Measurements from ENCODE around the gene MAGI3.
"Not testable (repeated sequence)": the region's sequence is repeated elsewhere in the genome, so short reads cannot be mapped to it uniquely, and the experiment has no call there.

Gene MAGI3

DNA sequence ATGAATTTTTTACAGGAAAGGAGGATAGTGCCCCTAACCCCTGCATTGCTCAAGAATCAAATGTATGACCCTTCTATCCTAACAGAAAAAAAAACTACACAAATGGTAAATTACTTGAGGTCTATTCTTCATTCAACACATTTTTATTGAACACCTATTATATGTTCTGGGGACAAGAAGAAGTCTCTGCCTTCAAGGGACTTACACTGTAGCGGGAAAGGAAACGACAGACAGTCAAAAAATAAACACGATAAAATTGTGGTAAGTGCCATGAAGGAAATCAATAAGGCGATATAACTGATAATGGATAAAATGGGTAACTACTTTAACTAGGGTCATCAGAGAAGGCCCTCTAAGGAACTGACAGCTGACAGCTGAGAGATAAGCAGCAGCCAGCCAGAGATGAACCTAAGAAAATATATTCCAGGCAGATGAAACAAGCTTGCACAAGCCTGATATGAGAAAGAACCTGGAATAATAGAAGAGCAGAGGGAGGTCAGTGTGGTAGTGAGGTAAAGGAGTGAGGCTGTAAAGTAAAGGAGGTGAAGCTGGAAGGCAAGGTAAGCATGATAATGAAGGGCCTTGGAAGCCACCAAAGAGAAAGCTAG is 302.6 kb downstream of the MAGI3 start:
- DNase-seq (ENCODE audit: low spot score), result no peak

- DNase-seq (ENCODE audit: low spot score), result no peak
Measured at GRCh38 chr1:113694910-113695309, 304.6 kb downstream of the MAGI3 start.

DNA sequence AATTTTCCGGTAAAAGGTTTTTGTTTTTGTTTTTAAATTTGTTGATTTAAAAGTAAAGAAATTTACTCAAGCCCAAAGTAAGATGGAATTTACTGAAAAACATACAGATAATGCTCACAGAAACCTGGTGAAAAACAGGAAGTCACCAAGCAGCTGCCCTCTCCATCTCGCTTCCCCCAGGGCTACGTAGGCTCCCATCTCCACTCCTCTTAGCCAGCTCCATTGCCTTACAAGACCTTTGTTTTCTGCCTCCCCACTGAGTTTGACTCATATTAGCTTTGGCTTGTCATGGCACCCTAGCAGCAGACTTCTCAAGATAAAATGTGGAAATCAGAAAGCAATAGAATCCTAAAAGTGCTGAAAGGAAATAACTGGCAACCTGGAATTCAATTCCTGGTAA is 311.1 kb downstream of the MAGI3 start:
- DNase-seq (ENCODE audit: low spot score), result no peak

GRCh38 chr1:113714606-113715269 is 324.4 kb downstream of the MAGI3 start:
- DNase-seq (ENCODE audit: low spot score), result no peak

DNA sequence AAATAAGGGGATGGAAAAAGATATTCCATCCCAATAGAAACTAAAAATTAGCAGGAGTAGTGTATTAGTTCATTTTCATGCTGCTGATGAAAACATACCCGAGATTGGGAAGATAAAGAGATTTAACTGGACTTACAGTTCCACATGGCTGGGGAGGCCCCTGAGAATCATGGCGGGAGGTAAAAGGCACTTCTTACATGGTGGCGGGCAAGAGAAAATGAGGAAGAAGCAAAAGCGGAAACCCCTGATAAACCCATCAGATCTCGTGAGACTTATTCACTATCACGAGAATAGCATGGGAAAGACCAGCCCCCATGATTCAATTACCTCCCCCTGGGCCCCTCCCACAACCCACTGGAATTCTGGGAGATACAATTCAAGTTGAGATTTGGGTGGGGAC is 327.2 kb downstream of the MAGI3 start:
- DNase-seq (ENCODE audit: low spot score), result not testable (repeated sequence)

DNA sequence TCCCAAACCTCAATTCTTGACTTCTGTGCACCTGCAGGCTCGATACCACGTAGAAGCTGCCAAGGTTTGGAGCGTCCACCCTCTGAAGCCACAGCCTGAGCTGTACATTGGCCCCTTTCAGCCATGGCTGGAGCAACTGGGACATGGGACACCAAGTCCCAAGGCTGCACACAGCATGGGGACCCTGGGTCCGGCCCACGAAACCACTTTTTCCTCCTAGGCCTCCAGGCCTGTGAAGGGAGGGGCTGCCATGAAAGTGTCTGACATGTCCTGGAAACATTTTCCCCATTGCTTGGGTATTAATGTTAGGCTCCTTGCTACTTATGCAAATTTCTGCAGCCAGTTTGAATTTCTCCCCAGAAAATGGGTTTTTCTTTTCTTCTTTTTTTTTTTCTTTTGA is 328.3 kb downstream of the MAGI3 start:
- DNase-seq (ENCODE audit: low spot score), result not testable (repeated sequence)

DNA sequence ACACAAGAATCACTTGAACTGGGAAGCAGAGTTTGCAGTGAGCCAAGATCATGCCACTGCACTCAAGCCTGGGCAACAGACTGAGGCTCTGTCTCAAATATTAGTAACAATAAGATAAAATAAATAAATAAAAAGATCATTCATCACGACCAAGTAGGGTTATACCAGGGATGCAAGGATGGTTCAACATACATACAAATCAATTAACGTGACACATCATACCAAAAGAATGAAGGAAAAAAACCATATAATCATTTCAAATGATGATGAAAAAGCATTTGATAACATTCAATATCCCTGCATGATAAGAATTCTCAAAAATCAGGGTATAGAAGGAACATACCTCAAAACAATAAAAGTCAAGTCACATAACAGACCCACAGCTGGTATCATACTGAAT is 330.7 kb downstream of the MAGI3 start:
- no peak for DNase-seq (ENCODE audit: low spot score)

- no peak for DNase-seq (ENCODE audit: low spot score)
Measured at GRCh38 chr1:113732802-113733201, 342.5 kb downstream of the MAGI3 start.

GRCh38 chr1:113734357-113735055 is 344.2 kb downstream of the MAGI3 start:
- DNase-seq (ENCODE audit: low spot score), result no peak

Data from GM03348 (cell line).